GM18505 (cell line): Measurements from ENCODE around the gene PDE1A.

Source experiments
- ATAC-seq: cut with Tn5 transposase; IDR thresholded peaks from one replicate; pipeline ENCODE4 v1.9.1; 2021; ENCODE audit not compliant: unreplicated experiment
- POLR2A ChIP-seq: IDR thresholded peaks from 4 replicates; pipeline ENCODE4 v1.6.1; 2011; ENCODE audit warnings: borderline replicate concordance; ENCODE audit not compliant: insufficient read depth, insufficient read length; ENCODE audit errors: extremely low read depth

PDE1A gene

DNA sequence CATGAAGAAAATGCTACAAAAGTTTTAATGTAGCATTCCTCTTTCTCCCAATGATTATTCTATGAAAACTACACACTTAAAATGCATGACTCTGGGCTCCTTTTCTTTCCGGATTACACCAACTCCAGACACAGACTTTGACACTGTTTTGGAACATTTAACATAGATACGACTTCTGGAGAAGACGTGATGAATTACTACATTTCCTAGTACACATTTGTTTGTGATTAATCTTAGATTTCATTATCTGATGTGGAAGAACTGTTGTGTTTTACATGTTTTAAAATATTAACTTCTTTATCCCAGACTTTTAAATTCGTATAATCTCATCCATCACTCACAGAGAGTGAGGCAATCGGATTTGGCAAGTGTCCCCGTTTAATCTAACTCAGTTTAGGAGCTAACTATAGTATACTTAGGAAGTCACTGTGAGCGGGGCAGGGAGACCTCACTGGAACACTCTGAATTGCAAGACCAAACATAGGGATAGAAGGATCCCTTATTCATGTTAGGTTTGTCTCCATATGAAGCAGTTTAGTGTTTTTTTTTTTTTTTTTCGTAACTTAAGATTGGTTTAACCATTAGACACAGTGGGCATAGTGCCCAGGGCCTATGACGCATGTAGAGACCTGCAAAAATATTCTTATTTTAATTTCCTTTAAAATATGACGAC is 66.7 kb downstream of the PDE1A start:
- TF ChIP-seq POLR2A: no peak
- ATAC-seq: no peak

DNA sequence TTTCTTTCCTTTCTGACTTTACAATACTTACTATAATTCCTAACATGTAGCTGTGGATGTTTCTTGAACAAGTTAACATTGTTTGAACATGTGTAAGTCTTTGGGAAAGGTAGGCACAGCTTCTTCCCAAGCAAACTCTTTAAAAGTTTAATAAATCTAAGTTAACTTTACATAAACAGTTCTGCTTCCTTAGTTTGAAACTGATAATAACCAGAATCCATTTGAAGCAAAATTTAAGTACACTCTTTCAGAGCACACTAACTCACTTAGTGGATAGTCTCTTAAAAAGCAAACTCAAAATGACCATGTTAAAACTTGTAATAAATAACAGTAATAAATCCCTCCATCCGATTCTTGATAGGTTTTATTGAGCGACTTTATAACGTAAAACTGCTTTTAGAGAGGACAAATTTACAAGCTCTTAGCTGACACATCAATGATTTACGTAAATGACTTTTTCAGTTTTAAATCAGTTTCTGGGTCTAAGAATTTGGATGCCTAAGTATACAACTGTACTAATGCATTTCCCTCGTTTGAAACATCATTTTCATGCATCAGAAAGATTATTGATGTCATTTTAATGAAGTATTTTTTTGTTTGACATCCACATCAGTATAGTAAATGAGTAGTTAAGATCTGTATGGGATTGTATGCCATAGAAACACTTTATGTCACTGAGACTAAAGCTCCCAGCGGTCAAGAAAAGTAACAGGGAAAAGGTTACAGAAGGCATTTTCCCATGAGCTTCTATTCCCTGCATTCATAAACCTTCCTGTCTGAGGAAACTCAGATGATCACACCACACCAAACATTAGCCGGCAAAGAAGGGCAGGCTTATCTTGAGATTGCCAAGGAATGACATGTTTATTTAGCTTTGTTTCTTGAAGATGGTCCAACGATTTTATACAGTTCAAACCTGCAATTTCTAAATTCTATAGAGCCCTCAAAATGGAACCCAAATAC is 67.5 kb downstream of the PDE1A start:
- ATAC-seq: no peak
- no peak for TF ChIP-seq POLR2A

- no peak for TF ChIP-seq POLR2A
- ATAC-seq: no peak
Measured at GRCh38 chr2:182358601-182359000, 68.2 kb downstream of the PDE1A start.

DNA sequence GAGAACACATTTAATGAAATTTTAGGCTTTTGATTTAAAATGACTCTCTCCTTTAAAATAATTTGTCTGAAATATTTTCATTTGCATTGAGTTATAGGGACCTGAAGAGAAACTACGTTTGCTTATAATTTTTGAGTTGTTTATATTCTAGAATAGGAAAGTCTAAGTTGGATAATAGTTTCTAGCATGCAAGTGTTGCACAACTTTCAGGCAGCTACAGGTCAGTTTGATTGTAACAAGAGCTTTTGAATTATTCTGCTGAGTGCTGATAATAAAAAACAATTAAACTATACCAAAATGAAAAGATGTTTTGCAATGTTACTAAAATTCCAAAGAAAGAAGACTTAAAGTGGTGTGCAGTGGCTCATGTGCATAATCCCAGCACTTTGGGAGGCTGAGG is 71.0 kb downstream of the PDE1A start:
- ATAC-seq: no peak

DNA sequence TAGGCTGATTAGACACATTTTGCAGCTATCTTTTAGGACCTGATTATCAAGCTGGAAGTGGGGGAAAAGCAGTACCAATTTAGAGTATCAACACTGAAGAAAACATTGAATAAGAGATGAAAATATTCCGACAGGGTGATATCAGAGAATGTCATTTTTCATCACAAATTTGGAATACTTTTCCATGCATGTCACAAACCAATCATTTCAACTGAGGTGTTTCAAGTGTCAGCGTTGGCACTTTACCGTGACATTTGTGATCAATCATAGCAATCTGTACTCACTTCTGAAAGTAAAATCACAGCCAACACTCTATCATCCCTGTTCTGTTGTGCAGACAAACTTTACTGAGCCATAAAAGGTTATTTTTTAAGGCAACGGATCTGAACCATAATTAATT is 75.4 kb downstream of the PDE1A start:
- ATAC-seq: no peak
- no peak for TF ChIP-seq POLR2A

More for the DNA sequence above, 71.0 kb downstream of the PDE1A start:
- TF ChIP-seq POLR2A: no peak

GRCh38 chr2:182349268-182349667 is 77.6 kb downstream of the PDE1A start:
- no peak for TF ChIP-seq POLR2A
- no peak for ATAC-seq

DNA sequence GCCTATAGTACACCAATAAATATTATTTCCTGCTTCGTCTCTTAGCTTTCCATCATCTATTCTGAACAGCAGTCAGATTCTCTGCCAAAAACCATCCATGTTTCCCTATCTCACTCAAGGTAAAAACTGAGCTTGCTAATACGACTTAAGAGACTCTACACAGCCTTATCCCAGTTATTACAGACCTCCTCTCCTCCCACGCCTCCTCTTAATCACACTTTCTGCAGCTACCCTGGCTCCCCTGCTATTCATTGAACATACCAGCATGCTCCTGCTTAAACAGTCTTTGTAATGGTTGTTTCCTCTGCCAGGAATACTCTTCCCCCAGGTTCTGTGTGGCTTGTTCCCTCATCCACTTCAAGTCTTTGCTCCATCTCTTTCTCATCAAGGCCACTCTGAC is 81.5 kb downstream of the PDE1A start:
- no peak for TF ChIP-seq POLR2A

DNA sequence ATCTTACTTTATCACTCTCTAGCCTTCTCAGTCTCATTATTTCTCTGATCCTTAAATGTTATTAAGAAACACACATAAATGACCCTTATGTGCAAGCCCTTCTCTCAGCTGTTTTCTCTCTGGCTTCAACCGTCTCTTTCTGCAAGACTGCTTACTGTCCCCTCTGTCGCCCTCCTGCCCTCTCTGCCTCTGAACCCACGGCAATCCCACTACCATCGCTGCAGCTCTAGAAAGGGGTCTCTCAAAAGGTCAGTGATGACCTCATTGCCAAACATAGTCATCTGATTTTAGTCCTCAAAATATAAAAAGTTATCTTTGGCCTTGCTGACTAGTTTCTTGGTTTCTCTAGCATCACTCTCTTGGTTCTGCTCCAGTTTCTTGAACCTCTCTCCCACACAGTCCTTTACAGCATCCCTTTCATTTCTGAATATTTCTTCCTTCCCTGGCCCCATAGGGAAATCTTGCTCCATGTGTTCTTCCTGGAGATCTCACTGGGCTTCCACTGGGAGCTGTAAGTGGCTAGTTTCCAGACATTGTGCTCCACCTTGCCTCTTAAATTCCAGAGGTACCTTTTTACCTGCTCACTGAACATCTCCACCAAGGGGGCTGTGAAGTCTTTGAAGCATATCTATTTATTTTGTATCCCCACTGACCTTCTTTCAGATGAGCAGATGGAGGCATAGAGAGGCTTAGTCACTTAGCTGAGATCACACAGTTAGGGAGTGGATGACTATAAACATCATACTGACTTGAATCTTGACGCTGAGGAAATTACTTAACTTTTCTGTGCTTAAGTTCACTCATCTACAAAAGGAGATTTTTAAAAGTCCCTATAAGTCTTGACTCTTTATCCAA is 96.2 kb downstream of the PDE1A start:
- TF ChIP-seq POLR2A: no peak
- no peak for ATAC-seq

More for the DNA sequence above, 81.5 kb downstream of the PDE1A start:
- ATAC-seq: no peak

DNA sequence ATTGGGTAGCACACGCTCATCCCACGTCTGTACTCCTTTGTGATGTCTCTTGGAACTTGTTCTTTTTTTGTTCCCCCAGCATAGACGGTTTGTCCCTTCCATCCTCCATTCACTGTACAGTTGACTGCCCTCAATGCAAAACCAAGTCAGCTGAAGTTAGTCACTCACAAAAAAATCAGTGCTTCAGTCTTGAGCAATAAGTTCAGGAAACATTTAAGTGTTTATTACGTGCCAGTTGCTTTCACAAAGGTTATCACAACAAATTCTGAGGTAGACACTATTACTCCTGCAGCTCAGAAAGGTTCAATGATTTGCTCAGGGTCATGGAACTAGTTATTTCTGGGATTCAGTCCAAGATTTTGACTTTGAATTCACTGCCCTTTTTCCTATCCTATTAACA is 102.2 kb downstream of the PDE1A start:
- TF ChIP-seq POLR2A: no peak
- no peak for ATAC-seq

DNA sequence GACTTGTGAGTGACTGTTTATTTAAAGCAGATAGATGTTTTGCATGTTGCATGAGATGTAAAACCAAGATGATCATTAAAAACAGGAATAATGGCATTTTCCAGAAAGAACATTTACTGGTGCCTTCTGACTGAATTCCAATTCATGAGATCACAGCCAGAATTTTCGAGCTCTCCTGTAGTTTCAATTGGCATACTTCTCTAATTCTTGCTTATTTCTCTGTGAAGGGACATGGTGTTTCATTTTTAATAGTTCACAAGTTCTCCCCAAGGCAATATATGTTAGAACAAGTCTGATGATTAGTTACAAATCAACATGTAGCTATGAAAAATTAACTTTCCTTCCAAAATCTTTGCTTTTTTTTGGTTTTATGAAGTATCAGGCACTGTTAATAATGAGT is 105.7 kb downstream of the PDE1A start:
- TF ChIP-seq POLR2A: no peak
- ATAC-seq: no peak

DNA sequence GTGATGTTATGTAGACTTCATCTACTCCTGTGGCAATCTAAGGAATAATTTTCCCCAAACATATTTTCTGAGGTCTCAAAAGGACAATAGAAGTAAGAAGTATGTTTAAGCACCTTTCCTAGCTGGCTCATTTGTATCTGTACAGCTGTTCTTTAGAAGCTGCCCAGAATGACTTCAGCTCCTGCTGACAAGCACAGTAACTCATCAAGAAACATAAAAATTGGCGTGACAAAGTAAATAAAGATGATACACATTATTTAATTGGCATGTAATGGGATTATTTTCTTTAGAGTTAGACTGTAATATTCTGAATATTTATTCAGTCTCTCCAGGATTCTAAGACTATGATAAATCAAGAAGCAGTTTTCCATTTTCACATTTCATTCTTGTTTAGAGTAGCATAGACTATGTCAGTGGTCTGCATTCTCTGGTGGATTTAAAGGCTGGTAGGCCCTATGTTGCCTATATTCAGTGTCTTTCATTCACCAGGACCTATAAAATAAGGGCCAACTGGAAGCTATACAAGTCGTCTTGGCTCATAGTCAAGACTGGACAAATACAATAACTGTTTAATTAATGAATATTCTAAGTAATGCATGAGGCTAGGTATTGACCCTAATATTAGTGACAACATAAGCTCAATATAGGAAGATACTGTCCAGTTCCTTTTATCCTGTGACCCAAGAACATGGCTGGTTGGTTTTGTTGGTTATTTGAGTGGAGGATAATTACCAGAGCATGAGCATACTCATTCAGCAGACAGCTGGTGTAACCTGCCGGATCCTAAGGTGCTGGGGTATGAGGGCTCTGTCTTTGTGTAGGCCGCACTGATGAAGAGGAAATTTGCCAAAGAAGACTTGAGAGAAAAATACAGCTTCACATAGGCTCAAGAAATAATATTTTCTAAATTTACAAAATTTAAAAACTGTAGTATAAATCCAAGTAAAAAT is 107.0 kb downstream of the PDE1A start:
- ATAC-seq: no peak

More for the DNA sequence above, 107.0 kb downstream of the PDE1A start:
- TF ChIP-seq POLR2A: no peak
